Measurements from ENCODE around the gene ELOVL5.
"Not testable (repeated sequence)": the region's sequence is repeated elsewhere in the genome, so short reads cannot be mapped to it uniquely, and the experiment has no call there.

The ELOVL5 gene

GRCh38 chr6:53359095-53359842, 10.5 kb upstream of the ELOVL5 start:
- peak; percentile 79 to 83 for DNase-seq (ENCODE audit: low read depth in 2 of 2)

- no peak for DNase-seq (ENCODE audit: low read depth in 2 of 2)
These were observed 9.8 kb upstream of the ELOVL5 start for GRCh38 chr6:53358440-53359094.

DNA sequence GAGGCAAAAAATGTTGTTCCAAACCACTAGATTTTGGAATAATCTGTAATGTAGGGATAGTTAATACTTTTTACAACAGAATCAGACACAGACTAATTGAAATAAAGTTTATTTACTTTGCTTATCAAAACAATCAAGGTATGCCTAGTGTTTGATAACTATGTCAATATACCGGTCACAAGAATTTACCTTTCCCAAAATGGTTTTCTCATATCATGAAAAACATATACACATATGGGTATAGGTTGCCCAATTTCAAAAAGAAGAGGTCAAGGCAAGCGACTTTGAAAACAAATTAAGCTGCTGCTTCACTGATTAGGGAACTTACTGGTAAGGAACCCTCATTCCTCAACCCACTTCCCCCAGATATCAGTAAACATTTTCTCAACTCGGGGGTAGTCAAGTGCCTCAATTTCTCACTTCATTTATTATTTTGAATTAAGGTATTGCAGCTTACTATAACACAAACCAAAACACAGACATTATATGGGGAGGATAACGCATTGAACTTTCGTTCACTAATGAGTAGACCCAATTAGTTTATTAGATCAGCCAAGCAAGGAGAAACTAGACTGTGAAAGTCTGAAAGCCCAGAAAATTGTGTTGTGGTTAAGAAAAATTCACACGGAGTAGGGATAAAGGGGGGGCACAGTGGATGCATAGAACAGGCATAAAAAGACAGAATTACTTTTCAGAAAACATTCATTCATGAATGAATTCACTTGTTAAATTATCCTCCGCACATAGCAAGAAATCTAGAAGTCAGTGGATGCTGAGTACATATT, 9.0 kb upstream of the ELOVL5 start:
- no peak for DNase-seq (ENCODE audit: low read depth in 2 of 2)

DNA sequence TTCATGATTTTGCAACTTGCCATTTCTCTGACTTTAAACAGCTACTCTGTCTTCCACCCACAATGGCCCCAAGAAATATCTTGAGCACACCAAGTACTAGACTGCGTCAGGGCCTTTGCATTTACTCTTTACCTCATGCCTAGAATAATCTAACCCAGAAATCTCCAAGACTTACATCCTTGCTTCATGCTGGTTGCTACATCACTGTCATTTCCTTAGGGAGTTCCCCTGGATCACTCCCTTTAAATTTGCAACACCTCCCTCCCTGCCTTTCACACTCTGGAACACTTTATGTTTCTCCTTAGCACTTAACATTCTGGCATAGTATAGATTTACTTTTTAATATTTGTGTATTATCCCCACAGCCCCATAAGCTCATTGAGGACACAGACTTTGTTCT, 4.9 kb upstream of the ELOVL5 start:
- DNase-seq (ENCODE audit: low read depth in 2 of 2) = no peak

GRCh38 chr6:53352360-53352759, 3.6 kb upstream of the ELOVL5 start:
- DNase-seq (ENCODE audit: low read depth in 2 of 2) = no peak

- no peak for DNase-seq (ENCODE audit: low read depth in 2 of 2)
These were observed 501 bp upstream of the ELOVL5 start for GRCh38 chr6:53349209-53349693.

- peak; percentile 16 to 31 for DNase-seq (ENCODE audit: low read depth in 2 of 2)
These were observed 804 bp downstream of the ELOVL5 start for GRCh38 chr6:53347921-53348370.

DNA sequence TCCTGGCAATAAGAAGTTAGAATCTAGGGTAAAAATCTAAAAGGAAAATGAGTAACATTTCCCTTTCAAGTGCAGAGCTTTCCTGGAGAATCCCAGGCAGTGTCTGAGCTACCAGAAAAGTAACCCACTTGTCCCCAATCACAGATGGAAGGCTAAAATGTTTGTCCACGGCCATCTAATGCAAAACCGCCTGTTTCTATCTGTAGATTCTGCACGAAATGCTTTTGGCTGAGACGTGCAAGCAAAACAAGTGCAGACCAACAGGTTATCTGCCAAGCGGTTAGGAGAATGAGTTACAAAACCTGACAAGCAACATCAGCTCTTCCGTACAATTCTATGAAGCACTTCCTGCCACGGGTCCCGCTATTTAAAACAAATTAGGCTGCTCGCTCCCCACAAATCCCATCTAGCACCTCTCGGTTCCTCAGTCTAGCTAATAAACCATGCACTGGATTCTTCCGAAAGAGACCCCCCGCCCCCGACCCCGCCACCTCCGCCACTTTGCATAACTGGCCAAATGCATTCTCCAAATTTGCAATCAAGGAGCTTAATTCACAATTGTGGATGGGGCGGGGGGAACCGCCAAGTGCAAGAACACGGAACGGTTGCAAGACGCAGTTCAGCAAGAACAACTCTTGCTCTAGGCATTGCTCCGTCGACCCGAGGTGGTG, 1.4 kb downstream of the ELOVL5 start:
- DNase-seq (ENCODE audit: low read depth in 2 of 2) = no peak

DNA sequence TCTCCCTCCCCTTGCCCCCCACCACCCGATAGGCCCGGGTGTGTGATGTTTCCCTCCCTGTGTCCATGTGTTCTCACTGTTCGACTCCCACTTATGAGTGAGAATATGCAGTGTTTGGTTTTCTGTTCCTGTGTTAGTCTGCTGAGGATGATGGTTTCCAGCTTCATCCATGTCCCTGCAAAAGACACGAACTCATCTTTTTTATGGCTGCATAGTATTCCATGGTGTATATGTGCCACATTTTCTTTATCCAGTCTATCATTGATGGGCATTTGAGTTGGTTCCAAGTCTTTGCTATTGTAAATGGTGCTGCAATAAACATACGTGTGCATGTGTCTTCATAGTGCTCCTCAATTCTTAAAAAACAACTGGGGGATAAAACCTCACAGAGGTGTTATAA, 2.7 kb downstream of the ELOVL5 start:
- not testable (repeated sequence) for DNase-seq (ENCODE audit: low read depth in 2 of 2)

DNA sequence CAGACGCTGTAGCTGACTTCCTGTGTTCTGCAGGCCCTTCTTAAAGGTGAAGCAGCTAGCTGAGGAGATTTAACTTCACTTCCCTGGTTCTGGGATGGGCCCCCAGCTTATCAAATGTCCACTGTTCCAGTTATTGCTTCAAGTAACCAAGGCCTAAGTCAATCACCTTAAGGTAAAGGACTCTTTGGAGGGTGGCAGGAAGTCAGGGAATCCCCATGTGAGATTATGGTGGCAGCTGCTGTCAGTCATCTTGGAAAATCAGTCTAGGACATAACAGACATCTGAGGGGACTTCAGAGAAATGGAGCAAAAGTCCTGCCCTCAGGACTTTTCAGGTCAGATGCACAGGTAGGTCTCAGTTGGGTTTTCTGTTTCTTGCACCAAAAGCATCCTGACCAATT, 3.8 kb downstream of the ELOVL5 start:
- DNase-seq (ENCODE audit: low read depth in 2 of 2) = no peak

DNA sequence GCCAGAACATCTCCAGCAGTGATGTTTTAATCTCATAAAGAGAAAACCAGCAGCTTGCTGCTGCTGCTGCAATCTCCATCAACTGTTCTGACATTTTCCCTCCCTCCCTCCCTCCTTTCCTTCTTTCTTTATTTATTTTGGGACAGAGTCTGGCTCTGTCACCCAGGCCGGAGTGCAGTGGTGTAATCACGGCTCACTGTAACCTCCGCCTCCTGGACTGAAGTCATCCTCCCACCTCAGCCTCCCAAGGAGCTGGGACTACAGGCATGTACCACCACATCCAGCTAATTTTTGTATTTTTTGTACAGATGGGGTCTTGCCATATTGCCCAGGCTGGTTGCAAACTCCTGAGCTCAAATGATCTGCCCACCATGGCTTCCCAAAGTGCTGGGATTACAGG, 5.7 kb downstream of the ELOVL5 start:
- DNase-seq (ENCODE audit: low read depth in 2 of 2) = no peak

GRCh38 chr6:53342217-53342616, 6.5 kb downstream of the ELOVL5 start:
- DNase-seq (ENCODE audit: low read depth in 2 of 2) = no peak

GRCh38 chr6:53340536-53340935, 8.2 kb downstream of the ELOVL5 start:
- no peak for DNase-seq (ENCODE audit: low read depth in 2 of 2)

DNA sequence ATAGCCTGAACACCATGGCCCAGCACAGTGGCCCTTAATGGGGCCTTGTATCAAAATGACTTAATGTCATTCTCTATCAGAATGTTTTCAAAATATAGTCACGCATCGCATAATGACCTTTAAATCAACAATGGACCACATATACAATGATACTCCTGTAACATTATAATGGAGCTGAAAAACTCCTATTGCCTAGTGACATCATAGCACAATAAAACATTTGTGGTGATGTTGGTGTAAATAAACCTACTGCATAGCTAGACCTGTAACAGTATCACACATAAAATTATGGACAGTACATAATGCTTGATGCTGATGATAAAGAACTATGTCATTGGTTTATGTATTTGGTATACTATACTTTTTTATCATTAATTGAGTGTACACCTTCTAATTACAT, 9.3 kb downstream of the ELOVL5 start:
- DNase-seq (ENCODE audit: low read depth in 2 of 2) = no peak

- no peak for DNase-seq (ENCODE audit: low read depth in 2 of 2)
These were observed 10.4 kb downstream of the ELOVL5 start for GRCh38 chr6:53338304-53338703.

DNA sequence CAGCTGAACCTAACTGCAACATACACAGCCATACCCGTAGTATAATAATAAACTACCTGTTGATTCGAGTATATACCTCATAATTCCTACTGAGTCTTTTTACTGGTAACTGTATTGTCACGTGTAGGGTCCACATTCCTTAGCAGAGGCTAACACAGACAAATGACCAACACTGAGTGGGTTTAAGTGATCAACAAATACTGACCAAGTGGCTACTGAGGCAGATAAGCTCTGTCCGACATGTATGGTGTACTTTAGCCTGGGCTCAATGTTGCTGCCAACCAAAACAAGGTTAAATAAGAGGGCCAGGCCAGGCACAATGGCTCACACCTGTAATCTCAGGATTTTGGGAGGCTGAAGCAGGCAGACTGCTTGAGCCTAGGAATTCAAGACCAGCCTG, 12.7 kb downstream of the ELOVL5 start:
- no peak for DNase-seq (ENCODE audit: low read depth in 2 of 2)

DNA sequence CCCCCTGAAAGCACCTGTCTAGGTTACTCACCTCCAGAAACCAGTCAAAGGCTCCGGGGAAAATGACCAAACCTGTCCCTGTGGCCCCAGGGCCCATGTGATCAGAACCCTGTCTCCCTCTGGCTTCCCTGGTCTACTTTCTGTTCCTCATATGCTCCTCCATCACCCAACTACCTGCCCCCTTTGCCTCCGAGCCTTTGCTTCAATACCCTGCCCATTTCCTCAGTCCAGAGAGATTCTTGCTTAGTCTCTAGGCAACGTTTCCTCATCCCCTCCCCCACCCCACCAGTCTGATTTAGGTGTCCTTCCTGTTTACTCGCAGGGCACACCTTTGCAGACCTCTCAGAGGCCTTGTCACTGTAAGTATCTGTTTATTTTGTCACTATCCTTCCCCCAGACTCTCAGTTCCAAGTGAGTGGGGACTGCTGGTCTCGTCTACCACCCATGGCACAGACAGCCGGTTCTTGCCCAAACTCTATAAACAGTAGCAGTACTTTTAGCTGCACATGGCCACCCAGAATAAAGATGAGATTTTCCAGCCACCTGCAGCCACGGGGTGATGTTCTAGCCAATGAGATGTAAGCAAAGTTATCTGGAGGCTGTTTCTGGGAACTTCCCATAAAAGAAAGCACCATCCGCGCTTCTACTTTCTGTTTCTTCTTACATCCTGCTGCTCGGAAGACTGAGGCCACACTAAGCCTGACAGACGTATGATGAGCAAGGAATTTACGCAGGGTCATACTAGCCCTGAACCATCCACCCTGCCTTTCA, 13.3 kb downstream of the ELOVL5 start:
- peak; percentile 32 to 51 for DNase-seq (ENCODE audit: low read depth in 2 of 2)

GRCh38 chr6:53333439-53334408, 15.0 kb downstream of the ELOVL5 start:
- no peak for DNase-seq (ENCODE audit: low read depth in 2 of 2)

- no peak for DNase-seq (ENCODE audit: low read depth in 2 of 2)
These were observed 17.1 kb downstream of the ELOVL5 start for GRCh38 chr6:53331678-53332077.

- DNase-seq (ENCODE audit: low read depth in 2 of 2) = no peak
These were observed 18.6 kb downstream of the ELOVL5 start for GRCh38 chr6:53330137-53330536.
